GM04504 (cell line): ENCODE data around the gene PSMD7.
A peak's percentile ranks its signal among the peaks of the same experiment; 100 is the strongest.

Experiments used
- DNase-seq: peaks from one replicate; pipeline ENCODE4 v3.0.0-alpha.2; 2012; ENCODE audit warnings: low read depth

The PSMD7 gene

DNA sequence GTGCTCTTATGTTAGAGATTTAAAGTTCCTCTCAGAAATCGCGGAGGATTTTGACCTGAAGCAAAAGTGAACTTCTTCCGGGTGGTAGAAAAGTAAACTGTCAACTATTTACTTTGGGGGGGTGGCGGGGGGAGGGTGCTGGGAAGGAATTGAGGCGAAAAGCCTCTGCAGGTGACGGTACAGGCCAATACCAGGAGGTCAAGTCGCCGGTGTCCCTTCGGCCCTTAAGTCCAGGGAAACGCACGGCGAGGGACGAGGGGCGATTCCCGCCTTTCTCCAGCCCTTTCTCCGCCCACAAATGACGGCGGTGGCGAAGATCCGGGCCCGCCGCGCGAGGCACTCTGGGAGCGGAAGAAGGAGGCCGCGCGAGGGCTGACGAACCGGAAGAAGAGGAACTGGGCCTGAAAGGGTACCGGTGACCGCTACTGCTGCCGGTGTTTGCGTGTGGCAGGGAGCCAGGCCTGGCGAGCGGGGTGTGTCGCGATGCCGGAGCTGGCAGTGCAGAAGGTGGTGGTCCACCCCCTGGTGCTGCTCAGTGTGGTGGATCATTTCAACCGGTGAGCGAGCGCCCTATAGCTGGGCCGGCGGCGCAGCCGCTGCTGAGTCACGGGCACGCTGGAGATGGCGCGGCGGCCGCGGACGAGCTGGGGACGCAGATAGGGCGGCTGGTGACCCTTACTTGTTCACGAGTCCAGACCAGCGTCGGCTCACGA is at the start of gene PSMD7:
Gene PSMD7, plus strand, starts transcription at position 383 of the 713 bp plus-strand sequence. Its CDS starts 101 bp downstream, at position 484.
- peak; percentile 77 for DNase-seq

DNA sequence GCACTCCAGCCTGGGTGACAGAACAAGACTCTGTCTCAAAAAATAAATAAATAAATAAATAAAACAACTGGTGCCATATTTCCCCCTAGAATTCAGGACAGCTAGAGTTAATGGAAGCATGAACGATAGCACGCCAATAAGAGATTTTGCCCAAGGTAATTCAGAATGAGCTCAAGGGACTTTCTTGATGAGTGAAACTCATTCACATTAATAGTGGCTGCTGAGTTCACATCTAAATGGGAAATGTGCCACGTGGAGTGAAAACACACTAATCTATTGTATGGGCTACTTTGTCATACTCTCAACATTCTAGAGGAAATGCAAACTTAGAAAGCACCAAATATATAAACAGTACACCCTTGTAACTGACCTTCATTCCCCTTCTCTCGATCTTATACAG is 47.4 kb upstream of the PSMD7 start:
- DNase-seq, result no peak

DNA sequence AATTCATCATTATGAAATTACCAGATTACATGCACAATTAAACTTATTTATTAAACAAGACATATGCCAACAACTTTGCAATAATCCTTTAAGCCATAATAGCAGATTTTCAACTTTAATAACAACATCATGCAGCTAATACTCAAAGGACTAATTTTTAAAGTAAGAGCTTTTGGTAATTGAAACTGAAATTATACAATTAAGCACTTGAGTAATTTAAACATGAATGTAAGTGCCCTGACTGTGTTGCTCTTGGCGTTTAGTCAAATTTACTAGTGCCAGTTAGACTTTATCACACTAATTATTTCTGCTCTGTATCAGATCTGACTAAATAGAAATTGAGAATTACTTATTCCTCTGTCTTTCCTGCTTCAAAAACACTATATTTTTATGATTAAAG is 46.8 kb upstream of the PSMD7 start:
- DNase-seq, result no peak

DNA sequence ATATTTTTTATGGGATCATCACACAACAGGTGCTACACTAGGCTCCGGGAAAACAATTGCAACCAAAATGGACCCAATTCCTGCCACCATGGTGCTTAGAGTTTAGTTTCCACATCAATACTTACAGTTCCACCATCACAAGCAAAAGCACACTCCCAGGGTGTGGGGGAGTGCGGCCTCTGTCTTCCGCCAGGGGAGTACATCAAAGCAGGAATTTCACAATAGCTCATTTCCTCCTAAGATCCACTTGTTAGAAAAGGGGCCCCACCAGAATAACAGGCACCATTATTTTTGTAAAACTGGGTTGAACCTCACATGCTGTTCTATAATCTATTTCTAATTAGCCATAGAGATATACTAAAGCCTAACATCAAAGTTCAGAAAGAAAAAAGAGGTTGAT is 44.3 kb upstream of the PSMD7 start:
- DNase-seq, result no peak

DNA sequence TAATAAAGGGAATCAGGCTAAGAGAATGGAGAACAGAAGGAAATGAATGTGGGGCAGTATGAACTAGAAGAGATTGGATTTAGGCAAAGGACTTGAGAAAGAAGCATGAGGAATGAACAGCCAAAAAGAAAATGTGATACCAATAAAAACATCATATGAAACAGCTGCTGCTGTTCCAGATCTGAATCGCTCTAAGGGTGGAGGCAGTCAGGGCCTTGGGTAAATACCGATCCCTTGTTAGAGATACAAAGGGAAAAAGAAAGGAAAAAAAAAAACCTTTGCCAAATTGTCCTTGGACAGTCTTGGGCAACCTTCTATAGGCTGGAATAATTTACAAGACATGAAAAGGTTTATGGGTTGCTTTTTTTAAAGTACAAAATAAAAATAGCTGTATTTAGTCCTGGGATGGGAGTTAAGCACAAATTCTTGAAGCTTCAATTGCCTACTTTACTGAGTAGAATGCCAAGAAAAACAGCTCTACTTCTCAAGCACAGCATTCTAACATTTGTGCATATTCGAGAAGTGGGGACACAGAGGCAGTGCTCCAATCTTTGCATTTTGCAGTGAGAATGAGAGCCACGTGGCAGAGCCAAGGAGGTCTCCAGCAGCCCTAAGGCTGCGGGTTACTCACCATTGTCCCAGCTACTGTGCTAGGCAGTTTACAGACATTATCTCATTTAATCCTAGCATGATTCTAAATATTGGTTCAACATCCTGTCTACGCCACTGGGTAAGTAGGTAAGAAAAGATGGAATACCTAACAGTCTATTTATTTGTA is 43.3 kb upstream of the PSMD7 start:
- DNase-seq, result no peak

DNA sequence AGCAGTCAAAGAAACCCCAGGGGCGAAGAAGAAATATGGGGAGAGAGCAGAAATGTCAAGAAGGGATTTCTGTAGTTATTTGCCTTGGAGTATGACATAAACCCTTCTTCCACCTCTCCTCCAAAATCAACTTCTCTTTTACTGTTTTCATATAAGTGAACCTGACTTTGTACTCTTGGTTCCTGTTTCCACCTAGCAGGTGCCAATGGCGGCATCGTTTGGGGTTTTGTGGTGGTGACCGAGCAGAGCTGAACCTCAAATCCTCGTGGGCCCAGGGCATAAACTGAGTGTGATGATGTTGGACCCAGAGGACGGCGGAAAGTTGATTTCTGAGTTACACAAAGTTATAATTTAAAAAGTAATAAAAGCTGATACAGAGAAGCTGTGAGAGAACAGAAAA is 39.6 kb upstream of the PSMD7 start:
- no peak for DNase-seq

DNA sequence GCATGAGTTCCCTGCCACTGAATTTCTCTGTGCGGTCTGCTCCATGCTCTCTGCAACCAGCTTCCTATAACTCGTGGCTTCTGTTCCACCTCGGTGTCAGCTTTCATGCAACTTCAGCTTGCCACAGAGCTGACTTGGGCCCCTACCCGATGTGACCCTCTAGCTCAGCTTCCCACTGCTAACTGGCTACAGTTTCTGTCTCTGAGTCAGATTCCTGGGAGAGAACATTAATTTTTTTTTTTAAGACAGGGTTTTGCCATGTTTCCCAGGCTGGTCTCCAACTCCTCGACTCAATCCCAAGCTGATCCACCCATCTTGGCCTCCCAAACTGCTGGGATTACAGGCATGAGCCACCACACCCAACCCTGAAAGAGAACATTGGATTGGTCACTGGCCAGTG is 35.5 kb upstream of the PSMD7 start:
- DNase-seq, result no peak

DNA sequence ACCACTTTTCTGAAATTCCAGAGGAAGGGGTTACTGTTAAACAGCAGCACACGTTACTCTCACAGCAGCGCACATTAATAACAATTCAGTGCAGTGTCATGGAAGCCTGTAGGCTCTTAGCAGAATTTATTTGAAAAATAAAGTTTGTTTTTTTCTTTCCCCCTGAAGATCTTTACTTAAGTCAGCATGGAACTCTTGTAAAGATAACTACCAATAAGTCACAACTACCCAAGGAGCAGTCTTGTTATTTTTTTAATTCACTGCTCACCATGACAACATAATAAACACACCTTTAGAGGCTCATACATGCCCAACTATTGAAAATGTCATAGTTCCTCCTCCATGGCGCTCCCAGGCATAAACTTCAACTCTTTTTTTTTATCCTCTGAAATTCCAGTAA is 31.8 kb upstream of the PSMD7 start:
- DNase-seq, result no peak

DNA sequence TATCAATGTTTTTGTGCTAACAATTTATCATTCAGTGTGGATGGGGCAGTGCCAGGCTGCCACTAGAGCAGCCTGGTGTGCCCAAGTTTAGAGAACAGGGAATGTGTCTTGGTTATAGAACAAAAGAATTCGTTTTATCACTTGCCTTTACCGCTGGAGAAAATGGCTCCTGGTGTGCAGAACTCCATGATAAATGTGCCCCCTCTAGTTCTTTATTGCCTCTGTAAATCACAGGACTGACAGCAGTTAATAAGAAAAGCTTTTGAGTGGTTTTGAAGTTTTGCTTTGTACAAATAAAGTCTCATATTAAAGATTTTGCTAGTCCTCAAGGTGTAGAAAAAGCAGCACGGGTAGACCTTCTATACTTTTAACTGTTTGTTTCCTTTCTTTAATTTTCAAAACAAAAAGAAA is 28.2 kb upstream of the PSMD7 start:
- DNase-seq, result no peak

DNA sequence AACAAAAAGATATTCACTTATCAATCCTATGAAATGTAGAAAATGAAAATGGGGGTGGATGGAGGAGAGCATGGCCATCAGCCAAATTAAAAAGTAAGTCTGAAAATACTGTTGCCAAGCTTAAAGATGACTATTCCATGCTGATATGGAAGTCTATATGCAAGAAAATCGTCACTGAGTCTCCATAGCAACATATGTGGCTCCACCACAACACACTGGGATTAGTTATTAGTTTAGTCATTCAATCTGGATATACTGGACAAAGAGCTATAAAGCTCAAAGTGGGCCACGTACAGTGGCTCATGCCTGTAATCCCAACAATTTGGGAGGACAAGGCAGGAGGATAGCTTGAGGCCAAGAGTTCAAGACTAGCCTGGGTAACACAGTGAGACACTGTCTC is 24.7 kb upstream of the PSMD7 start:
- no peak for DNase-seq

DNA sequence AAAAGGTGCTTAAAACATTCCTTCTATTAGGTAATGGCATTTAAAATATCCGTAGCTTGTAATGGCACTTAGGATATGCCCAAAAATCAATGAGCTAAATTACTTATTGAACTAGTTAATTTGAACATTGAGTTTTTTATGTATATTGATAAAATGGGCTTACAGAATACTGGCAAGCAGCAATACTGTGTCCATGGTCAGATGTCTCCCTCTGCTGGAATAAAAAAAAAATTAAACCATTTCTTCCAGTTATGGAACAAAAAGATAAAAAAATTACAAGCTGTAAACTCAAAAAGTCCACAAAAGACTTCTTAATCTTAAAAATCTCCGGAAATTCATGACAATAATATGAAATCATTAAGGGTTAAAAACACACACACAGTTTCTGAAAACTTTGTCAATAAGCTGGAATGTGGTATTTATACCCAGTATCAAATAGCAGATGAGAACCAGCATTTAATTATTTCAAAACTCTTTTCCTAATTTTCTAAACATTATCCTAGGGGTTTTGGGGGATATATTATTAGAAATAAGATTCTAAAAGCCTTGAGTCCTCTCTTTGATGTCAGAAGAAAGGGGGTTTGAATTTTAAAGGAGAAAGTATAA is 21.5 kb upstream of the PSMD7 start:
- no peak for DNase-seq

DNA sequence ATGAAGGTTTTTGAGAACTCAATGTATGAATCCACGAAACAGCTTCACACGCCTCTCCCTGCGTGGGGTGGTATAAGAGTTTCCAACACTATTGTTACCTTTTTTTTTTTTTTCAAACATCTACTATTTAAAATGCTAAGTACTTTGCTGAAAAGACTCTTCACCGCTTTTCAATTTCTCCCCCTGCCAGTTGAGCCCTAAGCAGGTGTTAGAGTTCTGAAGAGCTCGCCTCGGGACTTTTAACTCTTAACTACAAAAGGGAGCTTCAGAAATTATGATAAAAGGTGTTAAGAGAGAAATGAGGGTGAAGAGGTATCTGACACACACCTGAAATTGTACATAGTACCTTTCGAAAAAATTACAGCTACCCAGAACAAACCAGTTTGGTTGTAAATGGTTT is 20.9 kb upstream of the PSMD7 start:
- DNase-seq, result no peak

DNA sequence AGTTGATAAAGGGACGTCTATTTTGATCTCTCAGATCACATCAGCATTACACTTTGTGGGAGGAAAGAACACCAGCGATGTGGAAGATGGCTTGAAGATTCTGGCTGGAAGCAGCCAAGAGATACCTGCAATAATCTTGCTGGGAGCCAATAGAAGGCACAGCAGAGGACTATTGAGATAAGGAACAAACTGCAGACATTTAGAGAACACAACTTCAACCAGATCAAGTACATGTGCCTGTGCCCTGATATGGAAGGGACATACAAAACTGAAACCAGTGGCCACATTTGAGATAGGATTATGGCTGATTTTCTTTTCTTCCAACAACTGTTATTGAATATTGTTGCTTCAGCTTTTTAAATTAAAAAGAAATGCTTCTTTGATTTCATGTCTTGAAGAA is 18.6 kb upstream of the PSMD7 start:
- DNase-seq, result no peak

DNA sequence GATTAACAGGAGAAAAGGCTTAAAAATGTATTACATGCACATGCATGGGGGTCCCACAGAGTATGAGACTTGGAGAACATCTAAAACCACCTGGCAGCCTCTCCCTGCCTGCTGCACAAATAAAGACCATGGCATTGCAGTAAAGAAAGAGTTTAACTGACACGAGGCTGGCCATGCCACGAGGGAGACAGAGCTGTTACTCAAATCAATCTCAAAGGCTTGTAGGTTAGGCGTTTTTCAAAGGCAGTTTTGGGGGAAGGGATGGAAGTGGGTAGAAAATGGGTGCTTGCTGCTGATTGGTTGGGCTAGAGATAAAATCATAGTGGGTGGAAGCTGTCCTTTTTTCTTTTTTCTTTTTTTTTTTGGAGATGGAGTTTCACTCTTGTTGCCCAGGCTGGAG is 17.3 kb upstream of the PSMD7 start:
- DNase-seq, result no peak

DNA sequence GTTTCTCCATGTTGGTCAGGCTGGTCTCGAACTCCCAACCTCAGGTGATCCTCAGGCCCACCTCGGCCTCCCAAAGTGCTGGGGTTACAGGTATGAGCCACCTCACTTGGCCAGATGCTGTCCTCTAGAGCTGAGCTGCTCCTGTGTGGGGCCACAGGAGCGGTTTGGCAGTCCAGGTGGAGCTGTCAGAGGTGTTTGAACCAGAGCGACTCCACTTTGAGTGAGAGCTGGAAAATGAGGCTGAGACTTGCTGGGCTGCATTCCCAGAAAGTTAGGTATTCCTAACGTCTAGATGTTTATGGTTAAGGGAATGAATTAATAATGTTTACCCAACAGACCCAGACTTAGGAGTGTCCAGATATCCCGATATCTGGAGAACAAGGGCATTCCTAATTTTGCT is 16.8 kb upstream of the PSMD7 start:
- no peak for DNase-seq

DNA sequence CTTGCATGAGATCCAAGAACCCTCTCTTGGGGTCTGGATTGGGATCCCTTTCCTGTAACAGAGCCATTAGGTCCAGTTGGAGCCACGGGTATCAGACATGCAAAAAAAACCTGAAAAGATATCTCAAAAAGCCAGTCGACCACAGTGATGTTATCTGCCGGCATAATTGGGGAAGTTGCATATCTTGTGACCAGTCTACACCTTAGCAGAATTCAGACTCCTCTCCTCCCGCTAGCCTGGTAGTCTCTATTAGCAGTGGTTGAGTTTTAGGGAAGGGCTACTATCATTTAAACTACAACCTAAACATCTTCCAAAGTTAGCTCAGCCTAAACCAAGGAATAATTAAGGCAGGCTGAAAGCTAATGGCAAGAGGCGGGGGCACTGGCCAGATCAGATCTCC is 16.2 kb upstream of the PSMD7 start:
- no peak for DNase-seq

DNA sequence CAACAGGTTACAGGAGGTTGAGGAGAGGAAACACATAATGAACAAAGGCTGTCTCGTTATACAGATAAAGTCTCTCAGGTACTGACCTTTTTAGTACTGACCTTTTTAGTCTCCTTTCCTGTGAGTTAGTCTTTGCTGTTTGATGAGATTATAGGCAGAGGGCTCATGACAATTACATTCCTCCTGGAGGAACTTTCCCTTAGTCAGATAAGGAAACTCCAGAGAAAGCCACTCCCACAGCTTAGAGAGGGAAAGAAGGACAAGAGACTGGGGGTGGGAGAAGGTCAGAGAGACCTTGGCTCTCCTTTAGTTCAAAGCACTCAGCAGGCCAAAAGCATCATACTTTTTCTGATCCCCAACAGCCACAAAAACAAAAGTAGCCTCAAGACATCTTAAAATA is 15.3 kb upstream of the PSMD7 start:
- DNase-seq, result no peak

DNA sequence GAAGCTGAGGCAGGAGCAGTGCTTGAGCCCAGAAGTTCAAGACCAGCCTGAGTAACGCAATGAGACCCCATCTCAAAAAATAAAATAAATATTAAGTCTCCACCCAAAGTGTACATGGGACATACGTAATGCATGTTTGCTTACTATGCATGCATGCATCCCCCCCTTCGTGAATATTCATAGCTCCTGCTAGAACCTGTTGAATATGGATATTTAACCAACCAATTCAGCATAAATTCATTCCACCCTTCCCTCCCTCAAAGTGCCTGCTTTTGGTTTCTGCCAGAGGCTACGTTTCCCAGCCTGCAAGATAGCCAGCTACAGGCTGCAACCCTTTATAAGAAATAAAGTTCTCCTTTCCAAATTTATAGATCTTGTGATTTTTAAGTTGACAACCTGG is 12.9 kb upstream of the PSMD7 start:
- DNase-seq, result no peak

DNA sequence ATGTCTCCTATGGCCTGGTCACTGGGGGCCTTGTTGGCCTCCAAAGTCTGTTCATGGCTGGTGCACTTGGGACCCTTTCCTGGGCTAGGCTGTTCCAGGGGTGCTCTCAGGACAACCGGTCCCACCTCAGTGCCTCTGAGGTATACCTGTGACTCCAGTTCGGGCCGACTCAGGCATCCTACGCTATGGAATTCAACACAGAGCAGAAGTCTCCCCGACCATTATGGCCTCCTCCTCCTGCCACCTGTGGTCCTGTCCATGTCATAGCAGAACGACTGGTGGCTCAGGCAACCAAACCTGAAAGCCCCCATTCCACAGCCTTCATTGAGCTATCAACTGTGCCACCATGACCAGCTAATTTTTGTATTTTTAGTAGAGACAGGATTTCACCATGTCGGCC is 8.5 kb upstream of the PSMD7 start:
- no peak for DNase-seq

DNA sequence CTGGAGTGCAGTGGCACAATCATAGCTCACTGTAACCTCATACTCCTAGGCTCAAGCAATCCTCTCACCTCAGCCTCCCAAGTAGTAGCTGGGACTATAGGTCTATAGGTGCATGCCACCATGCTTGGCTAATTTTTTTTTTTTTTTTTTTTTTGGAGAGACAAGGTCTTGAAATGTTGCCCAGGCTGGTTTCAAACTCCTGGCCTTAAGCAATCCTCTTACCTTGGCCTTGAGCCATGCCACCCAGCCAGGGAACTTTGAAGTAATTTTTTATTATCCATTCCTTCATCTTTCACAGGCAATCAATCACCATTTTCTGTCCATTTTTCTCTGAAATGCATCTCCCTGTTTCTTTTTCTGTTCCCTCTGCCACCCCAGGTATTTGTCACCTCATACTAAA is 6.3 kb upstream of the PSMD7 start:
- DNase-seq, result no peak

DNA sequence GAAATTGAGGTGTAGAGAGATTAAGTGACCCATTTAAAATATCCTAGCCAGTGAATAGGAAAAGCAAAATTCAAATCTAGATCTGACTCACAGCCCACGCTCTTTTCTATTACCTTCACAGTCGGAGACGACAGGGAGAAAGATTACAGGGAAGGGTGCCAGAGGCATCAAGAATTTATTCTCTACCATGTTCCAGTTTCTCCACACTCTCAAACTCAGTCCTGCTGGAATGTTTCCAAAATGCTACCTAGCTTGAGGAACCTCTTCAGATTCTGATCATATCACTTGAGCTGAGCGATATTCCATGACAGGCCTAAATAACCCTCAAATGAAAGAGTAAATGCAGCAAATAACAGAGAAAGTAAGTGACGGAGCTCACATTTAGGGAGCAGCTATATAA is 5.4 kb upstream of the PSMD7 start:
- DNase-seq, result no peak

DNA sequence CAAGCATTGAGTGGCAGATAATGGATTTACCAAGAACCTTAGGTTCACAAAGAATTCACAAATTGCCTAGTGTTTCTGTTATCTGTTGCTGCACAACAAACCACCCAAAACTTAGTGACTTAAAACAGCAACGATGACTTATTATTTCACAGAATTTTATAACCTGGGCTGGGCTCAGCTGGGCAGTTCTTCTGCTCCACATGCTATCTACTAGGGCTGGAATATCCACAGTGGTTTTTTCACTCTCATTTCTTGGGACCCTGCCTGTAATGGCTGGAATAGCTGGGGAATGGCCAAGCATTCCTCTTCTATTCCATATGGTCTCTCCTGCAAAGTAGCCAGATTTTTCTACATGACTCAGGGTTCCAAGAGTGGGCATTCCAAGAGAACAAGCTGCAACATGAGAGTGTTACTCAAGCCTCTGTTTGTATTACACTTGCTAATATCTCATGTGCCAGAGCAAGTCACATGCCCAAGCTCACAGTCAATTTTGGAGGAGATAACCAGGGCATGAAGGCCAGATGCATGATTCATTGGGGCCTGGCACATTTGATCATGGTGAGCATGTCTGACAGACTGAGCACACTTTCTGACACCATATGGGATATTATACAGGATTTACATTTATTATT is 4.9 kb upstream of the PSMD7 start:
- DNase-seq, result no peak

DNA sequence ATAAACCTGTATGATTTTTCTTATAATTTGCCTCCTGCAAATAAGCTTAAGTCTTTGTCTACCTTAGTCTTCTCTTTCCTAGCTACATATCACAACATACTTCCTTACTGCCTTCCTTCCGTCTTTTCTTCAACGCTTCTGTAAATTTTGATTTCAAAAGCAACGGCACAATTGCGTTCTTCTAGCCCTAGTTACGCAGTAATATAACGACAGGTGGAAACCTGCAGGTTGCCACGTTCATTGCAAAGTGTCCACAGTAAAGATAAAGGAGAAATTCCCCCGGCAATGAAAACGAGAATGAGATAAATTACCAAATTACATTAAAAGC is 546 bp upstream of the PSMD7 start:
- no peak for DNase-seq
